KMS-11 (cell line): ENCODE data around the gene CEACAM18.

Source experiments
- H2AFZ ChIP-seq: fragments of 200-600 bp; sonication (generic); 2 replicates; pipeline ENCODE4 v1.6.1; 2016; ENCODE audit warnings: antibody characterized with exemption, mixed run types, low read depth
- H3K27ac ChIP-seq: fragments of 200-600 bp; sonication (generic); 2 replicates; pipeline ENCODE4 v1.6.1; 2016; ENCODE audit warnings: mild to moderate bottlenecking, mixed run types
- H3K27me3 ChIP-seq: fragments of 200-600 bp; sonication (generic); 2 replicates; pipeline ENCODE4 v1.6.1; 2017; ENCODE audit warnings: mild to moderate bottlenecking, low read depth, mixed run types, moderate library complexity; ENCODE audit not compliant: insufficient read depth
- H3K36me3 ChIP-seq: fragments of 200-600 bp; sonication (generic); 2 replicates; pipeline ENCODE4 v1.6.1; 2017; ENCODE audit warnings: mild to moderate bottlenecking, mixed run types; ENCODE audit not compliant: insufficient read depth
- H3K4me1 ChIP-seq: fragments of 200-600 bp; sonication (generic); 2 replicates; pipeline ENCODE4 v1.6.1; 2016; ENCODE audit warnings: mild to moderate bottlenecking, low read depth, mixed run types; ENCODE audit not compliant: poor library complexity, severe bottlenecking
- H3K4me2 ChIP-seq: fragments of 200-600 bp; sonication (generic); 2 replicates; pipeline ENCODE4 v1.7.0; 2016; ENCODE audit warnings: mild to moderate bottlenecking, mixed run types
- H3K4me3 ChIP-seq: fragments of 200-600 bp; sonication (generic); IDR thresholded peaks from 2 replicates; pipeline ENCODE4 v1.6.1; 2017; ENCODE audit warnings: low read depth, low read length, mixed read lengths; ENCODE audit not compliant: insufficient read depth
- H3K79me2 ChIP-seq: fragments of 200-600 bp; sonication (generic); 2 replicates; pipeline ENCODE4 v1.6.1; 2016; ENCODE audit warnings: low read depth, mixed run types; ENCODE audit not compliant: insufficient read depth
- H3K9ac ChIP-seq: fragments of 200-600 bp; sonication (generic); 2 replicates; pipeline ENCODE4 v1.6.1; 2016; ENCODE audit warnings: mild to moderate bottlenecking, mixed run types
- H4K20me1 ChIP-seq: fragments of 200-600 bp; sonication (generic); 2 replicates; pipeline ENCODE4 v1.6.1; 2016; ENCODE audit warnings: mild to moderate bottlenecking, mixed run types; ENCODE audit not compliant: insufficient read depth
- CTCF ChIP-seq: fragments of 200-600 bp; sonication (generic); conservative IDR thresholded peaks from 2 replicates; pipeline ENCODE4 v1.6.1; 2017; ENCODE audit warnings: low read depth, mild to moderate bottlenecking, antibody characterized with exemption, low read length, moderate library complexity, mixed read lengths

Gene CEACAM18

GRCh38 chr19:51529301-51529700, 51.0 kb downstream of the CEACAM18 start:
- H3K79me2 ChIP-seq, result no peaks in the 10 kb centered on the region
- no peaks in the 10 kb centered on the region for H3K4me1 ChIP-seq
- H2AFZ ChIP-seq, result no peak overlapping the region
- H3K27me3 ChIP-seq, result no peaks in the 10 kb centered on the region; the same call in 1 of the 2 replicates
- H3K27ac ChIP-seq, result no peak overlapping the region
- H3K4me2 ChIP-seq, result no peak overlapping the region
- no peak overlapping the region for H3K9ac ChIP-seq
- H3K4me3 ChIP-seq, result no peak overlapping the region
- H3K36me3 ChIP-seq, result no peaks in the 10 kb centered on the region
- TF ChIP-seq CTCF, result no peak
- H4K20me1 ChIP-seq, result no peaks in the 10 kb centered on the region

- no peaks in the 10 kb centered on the region for H3K36me3 ChIP-seq
- H3K4me1 ChIP-seq, result no peaks in the 10 kb centered on the region
- no peak for TF ChIP-seq CTCF
- no peak overlapping the region for H3K9ac ChIP-seq
- H2AFZ ChIP-seq, result no peak overlapping the region
- H3K4me2 ChIP-seq, result no peak overlapping the region
- H3K27ac ChIP-seq, result no peak overlapping the region
- no peaks in the 10 kb centered on the region; the same call in 1 of the 2 replicates for H3K27me3 ChIP-seq
- H4K20me1 ChIP-seq, result no peaks in the 10 kb centered on the region
- no peak overlapping the region for H3K4me3 ChIP-seq
- no peaks in the 10 kb centered on the region for H3K79me2 ChIP-seq
These were observed 52.3 kb downstream of the CEACAM18 start for GRCh38 chr19:51530616-51531015.

- H2AFZ ChIP-seq, result no peak within 1 kb of the TSS
- H3K27me3 ChIP-seq, result no peaks in the 10 kb centered on the region; the same call in 1 of the 2 replicates
- H3K9ac ChIP-seq, result no peak within 1 kb of the TSS
- no peak within 1 kb of the TSS for H3K4me3 ChIP-seq
- no peaks in the 10 kb centered on the region for H3K4me1 ChIP-seq
- H3K4me2 ChIP-seq, result no peak within 1 kb of the TSS
- no peaks in the 10 kb centered on the region for H3K79me2 ChIP-seq
- TF ChIP-seq CTCF, result no peak
- H3K36me3 ChIP-seq, result no peaks in the 10 kb centered on the region
- H4K20me1 ChIP-seq, result no peaks in the 10 kb centered on the region
- no peak within 1 kb of the TSS for H3K27ac ChIP-seq
These were observed 53.3 kb downstream of the CEACAM18 start, which contains the start of gene SIGLEC6 for GRCh38 chr19:51531349-51532315. Gene SIGLEC6, minus strand, starts transcription at chr19:51531670. Its CDS starts 22 bp downstream, at chr19:51531648.

- TF ChIP-seq CTCF, result no peak
- no peaks in the 10 kb centered on the region for H3K79me2 ChIP-seq
- no peaks in the 10 kb centered on the region for H4K20me1 ChIP-seq
- no peaks in the 10 kb centered on the region for H3K4me1 ChIP-seq
- H3K4me2 ChIP-seq, result no peak overlapping the region
- no peak overlapping the region for H3K27ac ChIP-seq
- no peak overlapping the region for H2AFZ ChIP-seq
- no peaks in the 10 kb centered on the region; the same call in 1 of the 2 replicates for H3K27me3 ChIP-seq
- H3K36me3 ChIP-seq, result no peaks in the 10 kb centered on the region
- H3K4me3 ChIP-seq, result no peak overlapping the region
- no peak overlapping the region for H3K9ac ChIP-seq
These were observed 57.2 kb downstream of the CEACAM18 start for GRCh38 chr19:51535535-51535934.
